HepG2 (cell line): ENCODE results near the gene F12. TPM values are rescaled to one million over a fixed set of nuclear protein-coding genes. Genes with fewer than 3 reads are reported as not detected.
A peak's percentile ranks its signal among the peaks of the same experiment; 100 is the strongest.

Source experiments
- CBFB ChIP-seq: sonication (generic); formaldehyde crosslinking; IDR thresholded peaks from 2 replicates; pipeline ENCODE4 v1.4.0; 2020; ENCODE audit warnings: missing genetic modification reagents
- HDAC1 ChIP-seq: sonication (generic); formaldehyde crosslinking; IDR thresholded peaks from 2 replicates; pipeline ENCODE4 v1.5.1; 2020; ENCODE audit warnings: mild to moderate bottlenecking, missing genetic modification reagents
- HMG20A ChIP-seq: IDR thresholded peaks from 2 replicates; pipeline ENCODE4 v1.6.1; 2016; ENCODE audit warnings: borderline replicate concordance
- HOXD1 ChIP-seq: sonication (generic); formaldehyde crosslinking; IDR thresholded peaks from 2 replicates; pipeline ENCODE4 v1.5.0; 2020; ENCODE audit warnings: missing genetic modification reagents
- ISX ChIP-seq: sonication (generic); formaldehyde crosslinking; conservative IDR thresholded peaks from 2 replicates; pipeline ENCODE4 v1.5.0; 2020; ENCODE audit warnings: missing genetic modification reagents
- NCOR1 ChIP-seq: fragments of 200-600 bp; sonication (generic); IDR thresholded peaks from 2 replicates; pipeline ENCODE4 v1.7.0; 2017; ENCODE audit warnings: antibody characterized with exemption, low read length, borderline replicate concordance
- NR2F6 ChIP-seq, 2 experiments: IDR thresholded peaks; 2 replicates each; pipeline ENCODE4 v1.6.1; 2016; ENCODE audit warnings: antibody characterized with exemption in 1 of 2, mild to moderate bottlenecking in 1 of 2
- XRCC5 ChIP-seq: fragments of 200-400 bp; formaldehyde crosslinking; optimal IDR thresholded peaks from 2 replicates; pipeline ENCODE3; 2017; ENCODE audit warnings: mild to moderate bottlenecking, low read length
- ZNF674 ChIP-seq: sonication (generic); formaldehyde crosslinking; IDR thresholded peaks from 2 replicates; pipeline ENCODE4 v1.5.0; 2020; ENCODE audit warnings: low read depth, mild to moderate bottlenecking, missing genetic modification reagents
- polyA plus RNA-seq, 8 experiments: library from polyadenylated mRNA; depleted of rRNA in 3 of 8; stranded (reverse) in 7 of 8; unstranded in 1 of 8; fragments of >200 nt; fragmentation: Illumina TruSeq in 4 of 8; extraction: Trizol in 4 of 8; gene quantifications; 2 replicates each; pipeline versions ENCODE4 v1.2.1 to v1.2.3, GENCODE V29; 2011 to 2016; ENCODE audit warnings: low read depth in 4 of 8, missing spikeins in 1 of 8, mixed read lengths in 1 of 8; ENCODE audit not compliant: insufficient read depth in 1 of 8
- total RNA-seq, 5 experiments: library from RNA; depleted of rRNA; stranded (reverse); fragments of >200 nt; fragmentation: Illumina TruSeq; extraction: Trizol; gene quantifications; 2 replicates each; pipeline ENCODE4 v1.2.3, GENCODE V29; 2016; ENCODE audit warnings: low read depth in 1 of 5
- TF ChIP-seq, protein P1 (sequence below): sonication (generic); formaldehyde crosslinking; IDR thresholded peaks from 2 replicates; pipeline ENCODE4 v1.4.0; 2020; ENCODE audit warnings: low read depth, missing genetic modification reagents
- TF ChIP-seq, protein P2 (sequence below): sonication (generic); formaldehyde crosslinking; IDR thresholded peaks from 2 replicates; pipeline ENCODE4 v1.5.0; 2020; ENCODE audit warnings: missing genetic modification reagents
- TF ChIP-seq, protein P3 (sequence below): sonication (generic); formaldehyde crosslinking; IDR thresholded peaks from 2 replicates; pipeline ENCODE4 v1.5.1; 2020; ENCODE audit warnings: mild to moderate bottlenecking, missing genetic modification reagents, borderline replicate concordance
- TF ChIP-seq, protein P4 (sequence below): sonication (generic); formaldehyde crosslinking; IDR thresholded peaks from 2 replicates; pipeline ENCODE4 v1.8.0; 2022; ENCODE audit warnings: missing genetic modification reagents, mild to moderate bottlenecking, borderline replicate concordance
- TF ChIP-seq, protein P5 (sequence below): sonication (generic); formaldehyde crosslinking; IDR thresholded peaks from 2 replicates; pipeline ENCODE4 v1.4.0; 2020; ENCODE audit warnings: mild to moderate bottlenecking, missing genetic modification reagents, borderline replicate concordance

The F12 gene
- total and polyA plus RNA-seq, 2 of the 13 experiments (the other 11 are each of a cell fraction or from before 2014, with no cell fraction given): 2.5 to 3.0 TPM

DNA sequence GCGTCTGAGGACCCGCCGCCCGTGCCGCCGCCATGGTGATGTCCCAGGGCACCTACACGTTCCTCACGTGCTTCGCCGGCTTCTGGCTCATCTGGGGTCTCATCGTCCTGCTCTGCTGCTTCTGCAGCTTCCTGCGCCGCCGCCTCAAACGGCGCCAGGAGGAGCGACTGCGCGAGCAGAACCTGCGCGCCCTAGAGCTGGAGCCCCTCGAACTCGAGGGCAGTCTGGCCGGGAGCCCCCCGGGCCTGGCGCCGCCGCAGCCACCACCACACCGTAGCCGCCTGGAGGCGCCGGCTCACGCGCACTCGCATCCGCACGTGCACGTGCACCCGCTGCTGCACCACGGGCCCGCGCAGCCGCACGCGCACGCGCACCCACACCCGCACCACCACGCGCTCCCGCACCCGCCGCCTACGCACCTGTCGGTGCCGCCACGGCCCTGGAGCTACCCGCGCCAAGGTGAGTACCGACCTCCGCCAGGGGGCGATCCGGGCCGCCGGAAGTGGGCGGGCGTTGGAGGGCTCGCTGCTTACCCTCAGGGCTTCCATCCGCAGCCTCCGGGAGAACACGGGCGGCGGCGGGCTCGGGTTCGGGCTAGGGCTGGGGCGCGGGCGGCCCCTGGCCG lies 45.8 kb upstream of the F12 start (continued):
- TF ChIP-seq, protein P1, sequence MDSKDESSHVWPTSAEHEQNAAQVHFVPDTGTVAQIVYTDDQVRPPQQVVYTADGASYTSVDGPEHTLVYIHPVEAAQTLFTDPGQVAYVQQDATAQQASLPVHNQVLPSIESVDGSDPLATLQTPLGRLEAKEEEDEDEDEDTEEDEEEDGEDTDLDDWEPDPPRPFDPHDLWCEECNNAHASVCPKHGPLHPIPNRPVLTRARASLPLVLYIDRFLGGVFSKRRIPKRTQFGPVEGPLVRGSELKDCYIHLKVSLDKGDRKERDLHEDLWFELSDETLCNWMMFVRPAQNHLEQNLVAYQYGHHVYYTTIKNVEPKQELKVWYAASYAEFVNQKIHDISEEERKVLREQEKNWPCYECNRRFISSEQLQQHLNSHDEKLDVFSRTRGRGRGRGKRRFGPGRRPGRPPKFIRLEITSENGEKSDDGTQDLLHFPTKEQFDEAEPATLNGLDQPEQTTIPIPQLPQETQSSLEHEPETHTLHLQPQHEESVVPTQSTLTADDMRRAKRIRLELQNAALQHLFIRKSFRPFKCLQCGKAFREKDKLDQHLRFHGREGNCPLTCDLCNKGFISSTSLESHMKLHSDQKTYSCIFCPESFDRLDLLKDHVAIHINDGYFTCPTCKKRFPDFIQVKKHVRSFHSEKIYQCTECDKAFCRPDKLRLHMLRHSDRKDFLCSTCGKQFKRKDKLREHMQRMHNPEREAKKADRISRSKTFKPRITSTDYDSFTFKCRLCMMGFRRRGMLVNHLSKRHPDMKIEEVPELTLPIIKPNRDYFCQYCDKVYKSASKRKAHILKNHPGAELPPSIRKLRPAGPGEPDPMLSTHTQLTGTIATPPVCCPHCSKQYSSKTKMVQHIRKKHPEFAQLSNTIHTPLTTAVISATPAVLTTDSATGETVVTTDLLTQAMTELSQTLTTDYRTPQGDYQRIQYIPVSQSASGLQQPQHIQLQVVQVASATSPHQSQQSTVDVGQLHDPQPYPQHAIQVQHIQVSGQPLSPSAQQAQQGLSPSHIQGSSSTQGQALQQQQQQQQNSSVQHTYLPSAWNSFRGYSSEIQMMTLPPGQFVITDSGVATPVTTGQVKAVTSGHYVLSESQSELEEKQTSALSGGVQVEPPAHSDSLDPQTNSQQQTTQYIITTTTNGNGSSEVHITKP (CRISPR knock-in tag): no peak
- TF ChIP-seq HMG20A (CRISPR knock-in tag) (no peak), XRCC5 (peak; percentile 64), NCOR1 (no peak), HDAC1 (CRISPR knock-in tag) (peak; percentile 95), CBFB (CRISPR knock-in tag) (0 out of 2 replicates have a peak, but pooled peaks have one; percentile 37), ZNF674 (CRISPR knock-in tag) (peak; percentile 95; the same call in 1 of the 2 replicates), HOXD1 (CRISPR knock-in tag) (no peak), ISX (no peak), NR2F6 (IDR thresholded peaks at IDR 0.05) (no peak), NR2F6 (CRISPR knock-in tag; IDR thresholded peaks at IDR 0.05) (peak; percentile 40)
- TF ChIP-seq, protein P2, sequence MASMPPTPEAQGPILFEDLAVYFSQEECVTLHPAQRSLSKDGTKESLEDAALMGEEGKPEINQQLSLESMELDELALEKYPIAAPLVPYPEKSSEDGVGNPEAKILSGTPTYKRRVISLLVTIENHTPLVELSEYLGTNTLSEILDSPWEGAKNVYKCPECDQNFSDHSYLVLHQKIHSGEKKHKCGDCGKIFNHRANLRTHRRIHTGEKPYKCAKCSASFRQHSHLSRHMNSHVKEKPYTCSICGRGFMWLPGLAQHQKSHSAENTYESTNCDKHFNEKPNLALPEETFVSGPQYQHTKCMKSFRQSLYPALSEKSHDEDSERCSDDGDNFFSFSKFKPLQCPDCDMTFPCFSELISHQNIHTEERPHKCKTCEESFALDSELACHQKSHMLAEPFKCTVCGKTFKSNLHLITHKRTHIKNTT (CRISPR knock-in tag): no peak
- TF ChIP-seq, protein P3, sequence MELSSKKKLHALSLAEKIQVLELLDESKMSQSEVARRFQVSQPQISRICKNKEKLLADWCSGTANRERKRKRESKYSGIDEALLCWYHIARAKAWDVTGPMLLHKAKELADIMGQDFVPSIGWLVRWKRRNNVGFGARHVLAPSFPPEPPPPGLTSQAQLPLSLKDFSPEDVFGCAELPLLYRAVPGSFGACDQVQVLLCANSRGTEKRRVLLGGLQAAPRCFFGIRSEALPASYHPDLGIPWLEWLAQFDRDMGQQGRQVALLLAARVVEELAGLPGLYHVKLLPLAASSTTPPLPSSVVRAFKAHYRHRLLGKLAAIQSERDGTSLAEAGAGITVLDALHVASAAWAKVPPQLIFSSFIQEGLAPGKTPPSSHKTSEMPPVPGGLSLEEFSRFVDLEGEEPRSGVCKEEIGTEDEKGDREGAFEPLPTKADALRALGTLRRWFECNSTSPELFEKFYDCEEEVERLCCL (CRISPR knock-in tag): peak; percentile 59; the same call in 1 of the 2 replicates
- TF ChIP-seq, protein P4, sequence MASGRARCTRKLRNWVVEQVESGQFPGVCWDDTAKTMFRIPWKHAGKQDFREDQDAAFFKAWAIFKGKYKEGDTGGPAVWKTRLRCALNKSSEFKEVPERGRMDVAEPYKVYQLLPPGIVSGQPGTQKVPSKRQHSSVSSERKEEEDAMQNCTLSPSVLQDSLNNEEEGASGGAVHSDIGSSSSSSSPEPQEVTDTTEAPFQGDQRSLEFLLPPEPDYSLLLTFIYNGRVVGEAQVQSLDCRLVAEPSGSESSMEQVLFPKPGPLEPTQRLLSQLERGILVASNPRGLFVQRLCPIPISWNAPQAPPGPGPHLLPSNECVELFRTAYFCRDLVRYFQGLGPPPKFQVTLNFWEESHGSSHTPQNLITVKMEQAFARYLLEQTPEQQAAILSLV: no peak; the same call in 1 of the 2 replicates
- TF ChIP-seq, protein P5, sequence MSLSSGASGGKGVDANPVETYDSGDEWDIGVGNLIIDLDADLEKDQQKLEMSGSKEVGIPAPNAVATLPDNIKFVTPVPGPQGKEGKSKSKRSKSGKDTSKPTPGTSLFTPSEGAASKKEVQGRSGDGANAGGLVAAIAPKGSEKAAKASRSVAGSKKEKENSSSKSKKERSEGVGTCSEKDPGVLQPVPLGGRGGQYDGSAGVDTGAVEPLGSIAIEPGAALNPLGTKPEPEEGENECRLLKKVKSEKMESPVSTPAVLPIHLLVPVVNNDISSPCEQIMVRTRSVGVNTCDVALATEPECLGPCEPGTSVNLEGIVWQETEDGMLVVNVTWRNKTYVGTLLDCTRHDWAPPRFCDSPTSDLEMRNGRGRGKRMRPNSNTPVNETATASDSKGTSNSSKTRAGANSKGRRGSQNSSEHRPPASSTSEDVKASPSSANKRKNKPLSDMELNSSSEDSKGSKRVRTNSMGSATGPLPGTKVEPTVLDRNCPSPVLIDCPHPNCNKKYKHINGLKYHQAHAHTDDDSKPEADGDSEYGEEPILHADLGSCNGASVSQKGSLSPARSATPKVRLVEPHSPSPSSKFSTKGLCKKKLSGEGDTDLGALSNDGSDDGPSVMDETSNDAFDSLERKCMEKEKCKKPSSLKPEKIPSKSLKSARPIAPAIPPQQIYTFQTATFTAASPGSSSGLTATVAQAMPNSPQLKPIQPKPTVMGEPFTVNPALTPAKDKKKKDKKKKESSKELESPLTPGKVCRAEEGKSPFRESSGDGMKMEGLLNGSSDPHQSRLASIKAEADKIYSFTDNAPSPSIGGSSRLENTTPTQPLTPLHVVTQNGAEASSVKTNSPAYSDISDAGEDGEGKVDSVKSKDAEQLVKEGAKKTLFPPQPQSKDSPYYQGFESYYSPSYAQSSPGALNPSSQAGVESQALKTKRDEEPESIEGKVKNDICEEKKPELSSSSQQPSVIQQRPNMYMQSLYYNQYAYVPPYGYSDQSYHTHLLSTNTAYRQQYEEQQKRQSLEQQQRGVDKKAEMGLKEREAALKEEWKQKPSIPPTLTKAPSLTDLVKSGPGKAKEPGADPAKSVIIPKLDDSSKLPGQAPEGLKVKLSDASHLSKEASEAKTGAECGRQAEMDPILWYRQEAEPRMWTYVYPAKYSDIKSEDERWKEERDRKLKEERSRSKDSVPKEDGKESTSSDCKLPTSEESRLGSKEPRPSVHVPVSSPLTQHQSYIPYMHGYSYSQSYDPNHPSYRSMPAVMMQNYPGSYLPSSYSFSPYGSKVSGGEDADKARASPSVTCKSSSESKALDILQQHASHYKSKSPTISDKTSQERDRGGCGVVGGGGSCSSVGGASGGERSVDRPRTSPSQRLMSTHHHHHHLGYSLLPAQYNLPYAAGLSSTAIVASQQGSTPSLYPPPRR (CRISPR knock-in tag): no peak
